K562 (cell line): ENCODE measurements around the gene BNC2. TPM values are rescaled to one million over a fixed set of nuclear protein-coding genes. Genes with fewer than 3 reads are reported as not detected.

Experiments
- ZNF165 ChIP-seq: fragments of 250-450 bp; sonication (Bioruptor Pico); IDR thresholded peaks from 2 replicates; pipeline ENCODE4 v1.4.0; 2020; ENCODE audit warnings: borderline replicate concordance
- ZNF311 ChIP-seq: fragments of 250-450 bp; sonication (Bioruptor Pico); IDR thresholded peaks from 2 replicates; pipeline ENCODE4 v1.4.0; 2020; ENCODE audit warnings: mild to moderate bottlenecking, moderate library complexity
- ZNF507 ChIP-seq: conservative IDR thresholded peaks from 2 replicates; pipeline ENCODE4 v1.6.1; 2017; ENCODE audit warnings: missing genetic modification characterization, missing compliant biosample characterization
- ZNF76 ChIP-seq: fragments of 250-450 bp; sonication (Bioruptor Pico); IDR thresholded peaks from 2 replicates; pipeline ENCODE4 v1.4.0; 2020; ENCODE audit warnings: mild to moderate bottlenecking, moderate library complexity, borderline replicate concordance
- polyA plus RNA-seq, 8 experiments: library from polyadenylated mRNA; depleted of rRNA in 4 of 8; stranded (reverse) in 5 of 8; unstranded in 3 of 8; fragments of >200 nt; fragmentation: Nextera tagmentation in 2 of 8; fragmentation: Illumina TruSeq in 1 of 8; extraction: Ambion mirVana in 2 of 8; extraction: Trizol in 1 of 8; gene quantifications; 2 replicates each; pipeline versions ENCODE4 v1.2.1 to v1.2.3, GENCODE V29; 2011 to 2014; ENCODE audit warnings: inconsistent platforms in 1 of 8, missing spikeins in 1 of 8
- total RNA-seq, 7 experiments: library from RNA; depleted of rRNA in 6 of 7; stranded (reverse); fragments of >200 nt in 6 of 7; fragmentation: Illumina TruSeq in 2 of 7; extraction: Trizol in 2 of 7; gene quantifications; 2 replicates each; pipeline versions ENCODE4 v1.2.1 to v1.2.3, GENCODE V29; 2011 to 2021; ENCODE audit warnings: low replicate concordance in 1 of 7
- TF ChIP-seq, protein P1 (sequence below), 2 experiments: fragments of 450-650 bp; IDR thresholded peaks; 2 replicates each; pipeline ENCODE4 v1.6.1; 2016; ENCODE audit warnings: mild to moderate bottlenecking in 2 of 2, borderline replicate concordance in 1 of 2, low read depth in 1 of 2, moderate library complexity in 1 of 2
- TF ChIP-seq, protein P2 (sequence below): fragments of 200-800 bp; sonication (Bioruptor generic); IDR thresholded peaks from 2 replicates; pipeline ENCODE4 v1.6.1; 2017; ENCODE audit warnings: missing genetic modification characterization, missing compliant biosample characterization

Gene BNC2
- total and polyA plus RNA-seq, 9 of the 15 experiments (the other 6 are each of a cell fraction or from before 2014, with no cell fraction given), result not detected

DNA sequence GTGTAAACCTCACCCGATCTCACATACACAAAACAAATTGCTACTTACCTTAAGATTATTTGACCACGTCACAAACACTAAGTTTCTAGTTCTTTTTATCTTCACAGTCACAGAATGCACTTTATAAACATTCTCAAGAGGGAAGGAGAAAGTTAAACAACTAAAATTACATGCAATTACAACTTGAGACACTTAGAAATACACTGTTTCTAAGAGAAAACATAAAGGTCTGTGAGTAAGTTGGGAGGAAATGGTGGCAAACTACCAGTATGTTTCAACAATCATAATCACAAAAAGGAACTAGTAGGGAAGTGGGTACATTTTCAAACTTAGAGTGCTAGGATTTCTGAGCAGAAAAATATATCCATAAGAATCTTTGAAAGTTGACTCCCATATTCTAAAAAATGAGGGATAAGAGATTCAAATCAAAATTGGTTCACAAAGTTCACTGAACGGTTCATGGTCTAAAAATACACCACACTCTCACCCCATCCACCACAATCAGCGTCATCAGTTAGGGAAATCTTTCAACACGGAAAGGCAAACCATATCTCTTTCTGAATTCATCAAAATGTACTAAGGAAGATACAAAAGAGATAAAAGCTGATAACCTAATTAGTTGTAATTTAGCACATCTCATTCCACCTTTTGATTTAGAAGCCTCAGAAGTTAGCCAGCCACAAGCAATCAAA is 182.6 kb downstream of the BNC2 start (continued):
- TF ChIP-seq, protein P1, sequence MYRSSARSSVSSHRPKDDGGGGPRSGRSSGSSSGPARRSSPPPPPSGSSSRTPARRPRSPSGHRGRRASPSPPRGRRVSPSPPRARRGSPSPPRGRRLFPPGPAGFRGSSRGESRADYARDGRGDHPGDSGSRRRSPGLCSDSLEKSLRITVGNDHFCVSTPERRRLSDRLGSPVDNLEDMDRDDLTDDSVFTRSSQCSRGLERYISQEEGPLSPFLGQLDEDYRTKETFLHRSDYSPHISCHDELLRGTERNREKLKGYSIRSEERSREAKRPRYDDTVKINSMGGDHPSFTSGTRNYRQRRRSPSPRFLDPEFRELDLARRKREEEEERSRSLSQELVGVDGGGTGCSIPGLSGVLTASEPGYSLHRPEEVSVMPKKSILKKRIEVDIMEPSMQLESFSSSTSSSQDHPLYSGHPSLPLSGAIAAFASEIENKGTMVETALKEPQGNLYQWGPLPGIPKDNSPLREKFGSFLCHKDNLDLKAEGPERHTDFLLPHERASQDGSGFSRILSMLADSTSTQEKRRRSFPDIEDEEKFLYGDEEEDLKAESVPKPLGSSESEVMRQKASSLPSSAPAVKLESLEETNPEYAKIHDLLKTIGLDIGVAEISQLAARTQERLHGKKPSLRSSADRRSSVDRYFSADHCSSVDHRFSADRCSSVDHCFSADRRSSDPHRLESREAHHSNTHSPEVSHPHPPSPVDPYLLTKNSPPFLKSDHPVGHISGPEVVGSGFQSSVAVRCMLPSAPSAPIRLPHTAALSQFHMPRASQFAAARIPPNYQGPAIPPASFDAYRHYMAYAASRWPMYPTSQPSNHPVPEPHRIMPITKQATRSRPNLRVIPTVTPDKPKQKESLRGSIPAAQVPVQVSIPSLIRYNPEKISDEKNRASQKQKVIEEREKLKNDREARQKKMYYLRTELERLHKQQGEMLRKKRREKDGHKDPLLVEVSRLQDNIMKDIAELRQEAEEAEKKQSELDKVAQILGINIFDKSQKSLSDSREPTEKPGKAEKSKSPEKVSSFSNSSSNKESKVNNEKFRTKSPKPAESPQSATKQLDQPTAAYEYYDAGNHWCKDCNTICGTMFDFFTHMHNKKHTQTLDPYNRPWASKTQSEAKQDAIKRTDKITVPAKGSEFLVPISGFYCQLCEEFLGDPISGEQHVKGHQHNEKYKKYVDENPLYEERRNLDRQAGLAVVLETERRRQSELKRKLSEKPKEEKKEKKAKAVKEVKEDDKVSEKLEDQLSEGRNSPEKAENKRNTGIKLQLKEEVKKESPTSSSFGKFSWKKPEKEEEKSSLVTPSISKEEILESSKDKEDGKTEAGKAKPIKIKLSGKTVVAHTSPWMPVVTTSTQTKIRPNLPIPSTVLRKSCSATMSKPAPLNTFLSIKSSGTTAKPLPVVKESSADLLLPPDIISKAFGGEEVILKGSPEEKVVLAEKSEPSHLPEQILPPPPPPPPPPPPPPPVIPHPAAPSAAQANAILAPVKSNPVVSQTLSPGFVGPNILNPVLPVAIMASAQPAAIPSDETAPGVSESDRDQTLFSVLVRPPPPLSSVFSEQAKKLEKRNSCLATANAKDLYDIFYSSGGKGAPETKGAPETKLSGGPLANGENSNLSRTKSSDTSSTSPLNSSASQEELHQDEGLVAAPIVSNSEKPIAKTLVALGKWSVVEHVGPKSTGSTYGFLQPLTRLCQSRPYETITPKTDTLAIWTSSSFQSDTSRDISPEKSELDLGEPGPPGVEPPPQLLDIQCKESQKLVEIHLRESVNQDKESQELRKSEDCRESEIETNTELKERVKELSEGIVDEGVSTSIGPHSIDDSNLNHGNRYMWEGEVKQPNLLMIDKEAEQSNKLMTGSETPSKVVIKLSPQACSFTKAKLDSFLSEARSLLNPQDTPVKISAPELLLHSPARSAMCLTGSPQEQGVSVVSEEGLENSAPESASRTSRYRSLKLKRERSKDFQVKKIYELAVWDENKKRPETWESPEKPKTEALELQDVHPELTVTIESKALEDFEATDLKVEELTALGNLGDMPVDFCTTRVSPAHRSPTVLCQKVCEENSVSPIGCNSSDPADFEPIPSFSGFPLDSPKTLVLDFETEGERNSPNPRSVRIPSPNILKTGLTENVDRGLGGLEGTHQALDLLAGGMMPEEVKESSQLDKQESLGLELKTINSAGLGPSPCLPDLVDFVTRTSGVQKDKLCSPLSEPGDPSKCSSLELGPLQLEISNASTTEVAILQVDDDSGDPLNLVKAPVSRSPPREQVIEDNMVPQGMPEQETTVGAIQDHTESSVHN (IDR thresholded peaks at IDR 0.05; ENCODE audit: borderline replicate concordance in 1 of 2, low read depth in 1 of 2), result no peak
- no peak for TF ChIP-seq ZNF507
- TF ChIP-seq, protein P2, sequence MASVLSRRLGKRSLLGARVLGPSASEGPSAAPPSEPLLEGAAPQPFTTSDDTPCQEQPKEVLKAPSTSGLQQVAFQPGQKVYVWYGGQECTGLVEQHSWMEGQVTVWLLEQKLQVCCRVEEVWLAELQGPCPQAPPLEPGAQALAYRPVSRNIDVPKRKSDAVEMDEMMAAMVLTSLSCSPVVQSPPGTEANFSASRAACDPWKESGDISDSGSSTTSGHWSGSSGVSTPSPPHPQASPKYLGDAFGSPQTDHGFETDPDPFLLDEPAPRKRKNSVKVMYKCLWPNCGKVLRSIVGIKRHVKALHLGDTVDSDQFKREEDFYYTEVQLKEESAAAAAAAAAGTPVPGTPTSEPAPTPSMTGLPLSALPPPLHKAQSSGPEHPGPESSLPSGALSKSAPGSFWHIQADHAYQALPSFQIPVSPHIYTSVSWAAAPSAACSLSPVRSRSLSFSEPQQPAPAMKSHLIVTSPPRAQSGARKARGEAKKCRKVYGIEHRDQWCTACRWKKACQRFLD, result no peak
- TF ChIP-seq ZNF76 (CRISPR knock-in tag), result no peak
- no peak for TF ChIP-seq ZNF165 (CRISPR knock-in tag)
- no peak for TF ChIP-seq ZNF311
